Stomach (tissue), 9 donors: ENCODE data around the gene ZC3H12C. TPM values are rescaled to one million over a fixed set of nuclear protein-coding genes. Genes with fewer than 3 reads are reported as not detected.

Experiments
- DNase-seq, 2 donors: peaks; one replicate each; pipeline versions ENCODE4 v3.0.0 to v3.0.0-alpha.2; 2013 to 2019
- H3K27ac ChIP-seq, 5 donors: fragments of 200-600 bp in 4 of 5; sonication (generic) in 4 of 5; one replicate each; pipeline ENCODE4 v1.5.1; 2013 to 2019; ENCODE audit warnings: mild to moderate bottlenecking in 1 of 5, moderate library complexity in 1 of 5
- H3K27me3 ChIP-seq, 3 donors: fragments of 200-600 bp; sonication (generic); one replicate each; pipeline ENCODE4 v1.5.1; 2017 to 2019; ENCODE audit warnings: mixed run types in 1 of 3
- H3K36me3 ChIP-seq, 4 donors: fragments of 200-600 bp; sonication (generic); 1 replicate in 3 of 4; 2 replicates in 1 of 4; pipeline ENCODE4 v1.5.1; 2016 to 2019
- H3K4me1 ChIP-seq, 4 donors: fragments of 200-600 bp; sonication (generic); one replicate each; pipeline ENCODE4 v1.5.1; 2016 to 2019
- H3K4me3 ChIP-seq, 4 donors: fragments of 200-600 bp; sonication (generic) in 3 of 4; one replicate each; pipeline ENCODE4 v1.5.1; 2016 to 2019; ENCODE audit warnings: mild to moderate bottlenecking in 1 of 4
- H3K9me3 ChIP-seq, 4 donors: fragments of 200-600 bp; sonication (generic); one replicate each; pipeline ENCODE4 v1.5.1; 2016 to 2019
- CTCF ChIP-seq, 7 experiments: fragments of 450-650 bp in 4 of 7; fragments of 200-600 bp in 3 of 7; sonication (generic) in 3 of 7; IDR thresholded peaks; one replicate each; pipeline ENCODE4 v1.5.1; 2016 to 2019; ENCODE audit warnings: antibody characterized with exemption in 7 of 7, control low read depth in 2 of 7, mild to moderate bottlenecking in 1 of 7
- EP300 ChIP-seq: sonication (generic); formaldehyde crosslinking; IDR thresholded peaks from one replicate; pipeline ENCODE4 v1.6.1; 2017; ENCODE audit warnings: antibody characterized with exemption
- POLR2A ChIP-seq, 4 donors: fragments of 450-650 bp; IDR thresholded peaks; one replicate each; pipeline ENCODE4 v1.6.1; 2016; ENCODE audit warnings: antibody characterized with exemption in 4 of 4, control low read depth in 2 of 4, mild to moderate bottlenecking in 1 of 4, moderate library complexity in 1 of 4
- POLR2AphosphoS5 ChIP-seq, 3 donors: sonication (generic); formaldehyde crosslinking; IDR thresholded peaks; one replicate each; pipeline ENCODE4 v1.6.1; 2016; ENCODE audit warnings: antibody characterized with exemption in 3 of 3
- WGBS, 5 donors: extraction: QIAGEN DNeasy Blood & Tissue Kit in 3 of 5; methylation state at CpG; one replicate each; pipeline versions ENCODE4 v1.1.5 to v1.1.7; 2013 to 2018; 5-methylcytosine and 5-hydroxymethylcytosine counted together
- intact Hi-C: fragments of 100-400 bp; cut with DNase I; formaldehyde crosslinking; loops from one replicate; pipeline ENCODE4 v1.15.1; 2023; ENCODE audit warnings: low total_unique reads
- polyA plus RNA-seq, 3 donors: library from polyadenylated mRNA; stranded (reverse); fragments of 200-250 nt; gene quantifications; one replicate each; pipeline ENCODE4 v1.2.3, GENCODE V29; 2013
- total RNA-seq, 5 donors: library from RNA; depleted of rRNA; stranded (reverse); fragments of >200 nt; gene quantifications; one replicate each; pipeline versions ENCODE4 v1.1.0 to v1.2.3, GENCODE V29; 2014 to 2016
- donor health status: healthy with polysubstance abuse.
- donor health status: Bipolar disorder and iron deficiency.
- donor health status: healthy.

ZC3H12C gene
- total and polyA plus RNA-seq, 8 donors, result 1.3 to 23.2 (median 8.3) TPM

GRCh38 chr11:110098645-110099044 lies 5.5 kb downstream of the ZC3H12C start:
- no peak overlapping the region for H3K4me3 ChIP-seq
- 71 to 95% (median 76%) methylated on average over 1 of the region's 1 CpG for WGBS, 5 donors
- peaks cover 0 to 49% (median 26%) of the 10 kb centered on the region in 4 donors for H3K4me1 ChIP-seq
- H3K9me3 ChIP-seq, result no peaks in the 10 kb centered on the region
- DNase-seq, result no peak
- intact Hi-C loops, result no loop called here
- H3K36me3 ChIP-seq, result no peaks in the 10 kb centered on the region
- TF ChIP-seq POLR2A (IDR thresholded peaks at IDR 0.05) (no peak), EP300 (no peak), CTCF (IDR thresholded peaks at IDR 0.05) (no peak), POLR2AphosphoS5 (IDR thresholded peaks at IDR 0.05) (no peak)
- H3K27ac ChIP-seq, result no peak overlapping the region
- no peaks in the 10 kb centered on the region for H3K27me3 ChIP-seq

GRCh38 chr11:110100476-110101240 lies 7.5 kb downstream of the ZC3H12C start:
- Histone ChIP-seq H3K27ac (no peak overlapping the region), H3K27me3 (no peaks in the 10 kb centered on the region), H3K4me3 (no peak overlapping the region), H3K9me3 (no peaks in the 10 kb centered on the region), H3K36me3 (no peaks in the 10 kb centered on the region), H3K4me1 (peaks cover 0 to 34% (median 14%) of the 10 kb centered on the region in 4 donors)
- 77 to 89% (median 86%) methylated on average over 7 of the region's 7 CpGs for WGBS, 5 donors
- DNase-seq, result no peak
- TF ChIP-seq EP300, result no peak
- no peak for TF ChIP-seq POLR2AphosphoS5 (IDR thresholded peaks at IDR 0.05)
- no peak for TF ChIP-seq CTCF (IDR thresholded peaks at IDR 0.05)
- TF ChIP-seq POLR2A (IDR thresholded peaks at IDR 0.05), result no peak
- intact Hi-C loops, result no loop called here

GRCh38 chr11:110106713-110107274 lies 13.6 kb downstream of the ZC3H12C start:
- no peak overlapping the region for H3K27ac ChIP-seq
- no peaks in the 10 kb centered on the region for H3K36me3 ChIP-seq
- no peak overlapping the region for H3K4me3 ChIP-seq
- TF ChIP-seq POLR2A (IDR thresholded peaks at IDR 0.05) (no peak), POLR2AphosphoS5 (IDR thresholded peaks at IDR 0.05) (no peak), EP300 (no peak), CTCF (IDR thresholded peaks at IDR 0.05) (no peak)
- no peaks in the 10 kb centered on the region for H3K4me1 ChIP-seq
- no peaks in the 10 kb centered on the region for H3K27me3 ChIP-seq
- intact Hi-C loops, result no loop called here
- H3K9me3 ChIP-seq, result peaks cover 0 to 8% (median 3%) of the 10 kb centered on the region in 4 donors
- no peak for DNase-seq
- WGBS, 5 donors, result 90 to 96% (median 92%) methylated on average over 2 of the region's 2 CpGs

- Histone ChIP-seq H3K27me3 (no peaks in the 10 kb centered on the region), H3K9me3 (peaks cover 0 to 8% (median 3%) of the 10 kb centered on the region in 4 donors), H3K27ac (no peak overlapping the region), H3K4me1 (peaks cover 0 to 10% (median 0%) of the 10 kb centered on the region in 4 donors), H3K4me3 (no peak overlapping the region), H3K36me3 (peaks cover 0 to 10% (median 8%) of the 10 kb centered on the region in 4 donors)
- intact Hi-C loops, result no loop called here
- no peak for TF ChIP-seq EP300
- TF ChIP-seq POLR2AphosphoS5 (IDR thresholded peaks at IDR 0.05), result no peak
- no peak for TF ChIP-seq CTCF (IDR thresholded peaks at IDR 0.05)
- no peak for TF ChIP-seq POLR2A (IDR thresholded peaks at IDR 0.05)
- no peak for DNase-seq
- WGBS, 5 donors, result 83 to 97% (median 90%) methylated on average over 4 of the region's 4 CpGs
Observed at GRCh38 chr11:110110854-110111253, 17.7 kb downstream of the ZC3H12C start.
